ENCODE results near the gene BCL7C. TPM values are rescaled to one million over a fixed set of nuclear protein-coding genes. Genes with fewer than 3 reads are reported as not detected.

BCL7C gene
- total and polyA plus RNA-seq, 2 of the 13 experiments (the other 11 are each of a cell fraction or from before 2014, with no cell fraction given), result 17.7 to 33.8 TPM

DNA sequence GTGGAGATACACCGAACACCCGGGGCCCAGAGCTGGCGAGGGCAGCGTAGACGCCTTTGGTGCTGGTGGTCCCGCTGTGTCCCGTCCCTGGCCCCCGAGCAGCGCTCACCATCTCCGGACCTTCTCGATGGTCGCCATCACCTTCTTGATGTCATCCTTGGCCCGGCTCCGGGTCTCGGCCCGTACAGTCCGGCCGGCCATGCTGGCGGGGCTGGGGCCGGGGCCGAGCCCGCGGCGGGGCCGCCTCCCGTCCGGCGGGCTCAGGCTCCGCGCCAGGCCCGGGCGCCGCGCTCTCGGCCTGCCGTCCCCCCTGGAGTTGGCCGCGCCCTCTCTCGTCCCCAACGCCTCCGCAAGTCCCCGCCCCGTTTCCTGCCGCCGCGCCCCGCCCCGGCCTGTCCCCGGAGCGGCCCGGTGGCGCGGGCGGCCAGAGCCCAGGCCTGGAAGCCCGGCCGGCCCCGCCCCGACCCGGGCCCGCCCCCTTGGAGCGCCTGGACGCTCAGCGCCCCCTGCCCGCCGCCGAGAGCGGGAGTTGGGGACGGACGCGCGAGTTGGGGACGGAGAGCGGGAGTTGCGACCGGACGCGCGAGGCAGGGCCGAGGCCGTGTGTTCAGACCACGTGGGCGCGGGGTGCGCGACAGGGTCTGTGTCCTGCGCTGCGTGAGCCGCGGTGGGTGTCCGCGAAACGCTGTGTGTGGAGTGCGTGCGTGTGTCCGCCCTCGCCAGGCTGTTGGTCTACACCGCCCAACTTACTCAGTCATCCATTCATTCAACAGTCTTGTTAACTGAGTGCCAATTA is at the start of gene BCL7C (continued):
- TF ChIP-seq, protein P1, sequence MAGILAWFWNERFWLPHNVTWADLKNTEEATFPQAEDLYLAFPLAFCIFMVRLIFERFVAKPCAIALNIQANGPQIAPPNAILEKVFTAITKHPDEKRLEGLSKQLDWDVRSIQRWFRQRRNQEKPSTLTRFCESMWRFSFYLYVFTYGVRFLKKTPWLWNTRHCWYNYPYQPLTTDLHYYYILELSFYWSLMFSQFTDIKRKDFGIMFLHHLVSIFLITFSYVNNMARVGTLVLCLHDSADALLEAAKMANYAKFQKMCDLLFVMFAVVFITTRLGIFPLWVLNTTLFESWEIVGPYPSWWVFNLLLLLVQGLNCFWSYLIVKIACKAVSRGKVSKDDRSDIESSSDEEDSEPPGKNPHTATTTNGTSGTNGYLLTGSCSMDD (CRISPR knock-in tag; IDR thresholded peaks at IDR 0.05), result peak; percentile 98
- peak; percentile 93 for TF ChIP-seq REL (CRISPR knock-in tag; conservative IDR thresholded peaks at IDR 0.05)
- TF ChIP-seq, protein P2, sequence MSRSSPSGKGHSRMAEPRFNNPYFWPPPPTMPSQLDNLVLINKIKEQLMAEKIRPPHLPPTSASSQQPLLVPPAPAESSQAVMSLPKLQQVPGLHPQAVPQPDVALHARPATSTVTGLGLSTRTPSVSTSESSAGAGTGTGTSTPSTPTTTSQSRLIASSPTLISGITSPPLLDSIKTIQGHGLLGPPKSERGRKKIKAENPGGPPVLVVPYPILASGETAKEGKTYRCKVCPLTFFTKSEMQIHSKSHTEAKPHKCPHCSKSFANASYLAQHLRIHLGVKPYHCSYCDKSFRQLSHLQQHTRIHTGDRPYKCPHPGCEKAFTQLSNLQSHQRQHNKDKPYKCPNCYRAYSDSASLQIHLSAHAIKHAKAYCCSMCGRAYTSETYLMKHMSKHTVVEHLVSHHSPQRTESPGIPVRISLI (CRISPR knock-in tag; IDR thresholded peaks at IDR 0.05; ENCODE audit: borderline replicate concordance), result peak; percentile 71
- peak; percentile 99 for TF ChIP-seq ZNF761 (CRISPR knock-in tag; conservative IDR thresholded peaks at IDR 0.05)
- peak; percentile 96 for TF ChIP-seq ZNF205 (CRISPR knock-in tag; IDR thresholded peaks at IDR 0.05)
- TF ChIP-seq SOX5 (CRISPR knock-in tag; IDR thresholded peaks at IDR 0.05; ENCODE audit: borderline replicate concordance), result peak; percentile 44
- TF ChIP-seq, protein P3, sequence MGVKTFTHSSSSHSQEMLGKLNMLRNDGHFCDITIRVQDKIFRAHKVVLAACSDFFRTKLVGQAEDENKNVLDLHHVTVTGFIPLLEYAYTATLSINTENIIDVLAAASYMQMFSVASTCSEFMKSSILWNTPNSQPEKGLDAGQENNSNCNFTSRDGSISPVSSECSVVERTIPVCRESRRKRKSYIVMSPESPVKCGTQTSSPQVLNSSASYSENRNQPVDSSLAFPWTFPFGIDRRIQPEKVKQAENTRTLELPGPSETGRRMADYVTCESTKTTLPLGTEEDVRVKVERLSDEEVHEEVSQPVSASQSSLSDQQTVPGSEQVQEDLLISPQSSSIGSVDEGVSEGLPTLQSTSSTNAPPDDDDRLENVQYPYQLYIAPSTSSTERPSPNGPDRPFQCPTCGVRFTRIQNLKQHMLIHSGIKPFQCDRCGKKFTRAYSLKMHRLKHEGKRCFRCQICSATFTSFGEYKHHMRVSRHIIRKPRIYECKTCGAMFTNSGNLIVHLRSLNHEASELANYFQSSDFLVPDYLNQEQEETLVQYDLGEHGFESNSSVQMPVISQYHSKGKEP (CRISPR knock-in tag; IDR thresholded peaks at IDR 0.05), result peak; percentile 86; the same call in 1 of the 2 replicates
- TF ChIP-seq GABPB1 (CRISPR knock-in tag; IDR thresholded peaks at IDR 0.05), result peak; percentile 84
- TF ChIP-seq ZNF333 (CRISPR knock-in tag; IDR thresholded peaks at IDR 0.05; ENCODE audit: borderline replicate concordance), result peak; percentile 92
- no peak for TF ChIP-seq KDM5A (IDR thresholded peaks at IDR 0.05; ENCODE audit: borderline replicate concordance, low read length)
- 0 out of 2 replicates have a peak, but pooled peaks have one; percentile 51 for TF ChIP-seq ZNF441 (CRISPR knock-in tag; IDR thresholded peaks at IDR 0.05; ENCODE audit: borderline replicate concordance)
- no peak; the same call in 1 of the 2 replicates for TF ChIP-seq SP1 (IDR thresholded peaks at IDR 0.05)
- TF ChIP-seq SP1 (CRISPR knock-in tag; IDR thresholded peaks at IDR 0.05), result peak; percentile 91
- TF ChIP-seq FOXA1 (IDR thresholded peaks at IDR 0.05), result no peak
- TF ChIP-seq FOXA1 (CRISPR knock-in tag; IDR thresholded peaks at IDR 0.05), result peak; percentile 64
- TF ChIP-seq MEF2D (CRISPR knock-in tag; IDR thresholded peaks at IDR 0.05), result peak; percentile 65
- peak; percentile 95; the same call in 1 of the 2 replicates for TF ChIP-seq ZNF552 (CRISPR knock-in tag; IDR thresholded peaks at IDR 0.05; ENCODE audit: borderline replicate concordance)
- TF ChIP-seq ZNF672 (CRISPR knock-in tag; IDR thresholded peaks at IDR 0.05), result peak; percentile 90; the same call in 1 of the 2 replicates
- peak; percentile 73; the same call in 1 of the 2 replicates for TF ChIP-seq BRCA1 (CRISPR knock-in tag; IDR thresholded peaks at IDR 0.05)
- peak; percentile 87 for TF ChIP-seq SAFB2 (CRISPR knock-in tag; IDR thresholded peaks at IDR 0.05; ENCODE audit: borderline replicate concordance, low read depth)
- TF ChIP-seq, protein P4, sequence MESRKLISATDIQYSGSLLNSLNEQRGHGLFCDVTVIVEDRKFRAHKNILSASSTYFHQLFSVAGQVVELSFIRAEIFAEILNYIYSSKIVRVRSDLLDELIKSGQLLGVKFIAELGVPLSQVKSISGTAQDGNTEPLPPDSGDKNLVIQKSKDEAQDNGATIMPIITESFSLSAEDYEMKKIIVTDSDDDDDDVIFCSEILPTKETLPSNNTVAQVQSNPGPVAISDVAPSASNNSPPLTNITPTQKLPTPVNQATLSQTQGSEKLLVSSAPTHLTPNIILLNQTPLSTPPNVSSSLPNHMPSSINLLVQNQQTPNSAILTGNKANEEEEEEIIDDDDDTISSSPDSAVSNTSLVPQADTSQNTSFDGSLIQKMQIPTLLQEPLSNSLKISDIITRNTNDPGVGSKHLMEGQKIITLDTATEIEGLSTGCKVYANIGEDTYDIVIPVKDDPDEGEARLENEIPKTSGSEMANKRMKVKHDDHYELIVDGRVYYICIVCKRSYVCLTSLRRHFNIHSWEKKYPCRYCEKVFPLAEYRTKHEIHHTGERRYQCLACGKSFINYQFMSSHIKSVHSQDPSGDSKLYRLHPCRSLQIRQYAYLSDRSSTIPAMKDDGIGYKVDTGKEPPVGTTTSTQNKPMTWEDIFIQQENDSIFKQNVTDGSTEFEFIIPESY (CRISPR knock-in tag; IDR thresholded peaks at IDR 0.05), result peak; percentile 83
- TF ChIP-seq GLI4 (CRISPR knock-in tag; IDR thresholded peaks at IDR 0.05; ENCODE audit: borderline replicate concordance), result no peak
- TF ChIP-seq, protein P5, sequence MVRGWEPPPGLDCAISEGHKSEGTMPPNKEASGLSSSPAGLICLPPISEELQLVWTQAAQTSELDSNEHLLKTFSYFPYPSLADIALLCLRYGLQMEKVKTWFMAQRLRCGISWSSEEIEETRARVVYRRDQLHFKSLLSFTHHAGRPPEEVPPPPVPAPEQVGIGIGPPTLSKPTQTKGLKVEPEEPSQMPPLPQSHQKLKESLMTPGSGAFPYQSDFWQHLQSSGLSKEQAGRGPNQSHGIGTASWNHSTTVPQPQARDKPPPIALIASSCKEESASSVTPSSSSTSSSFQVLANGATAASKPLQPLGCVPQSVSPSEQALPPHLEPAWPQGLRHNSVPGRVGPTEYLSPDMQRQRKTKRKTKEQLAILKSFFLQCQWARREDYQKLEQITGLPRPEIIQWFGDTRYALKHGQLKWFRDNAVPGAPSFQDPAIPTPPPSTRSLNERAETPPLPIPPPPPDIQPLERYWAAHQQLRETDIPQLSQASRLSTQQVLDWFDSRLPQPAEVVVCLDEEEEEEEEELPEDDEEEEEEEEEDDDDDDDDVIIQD (CRISPR knock-in tag; IDR thresholded peaks at IDR 0.05; ENCODE audit: low read depth), result peak; percentile 42; the same call in 1 of the 2 replicates

Measured in HepG2 (cell line).